DND-41 (cell line): Measurements from ENCODE around the gene CARNS1.

ENCODE experiments used
- ATAC-seq: fragments of 200-7000 bp; cut with Tn5 transposase; 3 replicates; pipeline ENCODE4 v1.9.1; 2021; ENCODE audit warnings: low read depth; ENCODE audit not compliant: insufficient read depth
- DNase-seq: peaks from one replicate; pipeline ENCODE4 v3.0.0-alpha.2; 2020
- H2AFZ ChIP-seq: 2 replicates; pipeline ENCODE4 v1.6.0; 2012; ENCODE audit warnings: low read depth, low read length
- H3K27ac ChIP-seq: 2 replicates; pipeline ENCODE4 v1.5.1; 2012; ENCODE audit warnings: low read length, inconsistent platforms
- H3K27me3 ChIP-seq: fragments of 200-600 bp; sonication (generic); 2 replicates; pipeline ENCODE4 v1.6.0; 2012; ENCODE audit warnings: low read length, mild to moderate bottlenecking, inconsistent platforms; ENCODE audit not compliant: insufficient read depth, poor library complexity
- H3K36me3 ChIP-seq: 2 replicates; pipeline ENCODE4 v1.5.1; 2012; ENCODE audit warnings: low read length, inconsistent platforms; ENCODE audit not compliant: insufficient read depth
- H3K4me1 ChIP-seq: 2 replicates; pipeline ENCODE4 v1.5.1; 2012; ENCODE audit warnings: mild to moderate bottlenecking, low read length; ENCODE audit not compliant: insufficient read depth
- H3K4me2 ChIP-seq: 2 replicates; pipeline ENCODE4 v1.6.0; 2012; ENCODE audit warnings: mild to moderate bottlenecking, moderate library complexity, low read length, inconsistent platforms; ENCODE audit not compliant: insufficient read depth
- H3K4me3 ChIP-seq, 2 experiments: fragments of 200-600 bp in 1 of 2; shearing (Covaris generic) in 1 of 2; 2 replicates each; pipeline ENCODE4 v1.5.1; 2012 to 2016; ENCODE audit warnings: inconsistent platforms in 2 of 2, low read length in 2 of 2, mild to moderate bottlenecking in 2 of 2, low read depth in 1 of 2, moderate library complexity in 1 of 2
- H3K79me2 ChIP-seq: 2 replicates; pipeline ENCODE4 v1.6.0; 2012; ENCODE audit warnings: low read length, inconsistent platforms; ENCODE audit not compliant: insufficient read depth
- H3K9ac ChIP-seq: 2 replicates; pipeline ENCODE4 v1.6.0; 2012; ENCODE audit warnings: low read depth, mild to moderate bottlenecking, inconsistent platforms, low read length, moderate library complexity
- H3K9me3 ChIP-seq: 2 replicates; pipeline ENCODE4 v1.5.1; 2012; ENCODE audit warnings: low read length, moderate library complexity, mild to moderate bottlenecking, inconsistent platforms; ENCODE audit not compliant: insufficient read depth, severe bottlenecking
- H4K20me1 ChIP-seq: 2 replicates; pipeline ENCODE4 v1.6.0; 2012; ENCODE audit warnings: low read length; ENCODE audit not compliant: insufficient read depth
- CTCF ChIP-seq: IDR thresholded peaks from 2 replicates; pipeline ENCODE4 v1.5.1; 2012; ENCODE audit warnings: borderline replicate concordance, low read length, moderate library complexity, mild to moderate bottlenecking; ENCODE audit not compliant: poor library complexity, severe bottlenecking; ENCODE audit errors: extremely low read depth
- EZH2 ChIP-seq: IDR thresholded peaks from 3 replicates; pipeline ENCODE4 v1.6.1; 2012; ENCODE audit warnings: borderline replicate concordance, low read depth, mild to moderate bottlenecking, moderate library complexity, low read length, inconsistent platforms; ENCODE audit not compliant: severe bottlenecking

CARNS1 gene

DNA sequence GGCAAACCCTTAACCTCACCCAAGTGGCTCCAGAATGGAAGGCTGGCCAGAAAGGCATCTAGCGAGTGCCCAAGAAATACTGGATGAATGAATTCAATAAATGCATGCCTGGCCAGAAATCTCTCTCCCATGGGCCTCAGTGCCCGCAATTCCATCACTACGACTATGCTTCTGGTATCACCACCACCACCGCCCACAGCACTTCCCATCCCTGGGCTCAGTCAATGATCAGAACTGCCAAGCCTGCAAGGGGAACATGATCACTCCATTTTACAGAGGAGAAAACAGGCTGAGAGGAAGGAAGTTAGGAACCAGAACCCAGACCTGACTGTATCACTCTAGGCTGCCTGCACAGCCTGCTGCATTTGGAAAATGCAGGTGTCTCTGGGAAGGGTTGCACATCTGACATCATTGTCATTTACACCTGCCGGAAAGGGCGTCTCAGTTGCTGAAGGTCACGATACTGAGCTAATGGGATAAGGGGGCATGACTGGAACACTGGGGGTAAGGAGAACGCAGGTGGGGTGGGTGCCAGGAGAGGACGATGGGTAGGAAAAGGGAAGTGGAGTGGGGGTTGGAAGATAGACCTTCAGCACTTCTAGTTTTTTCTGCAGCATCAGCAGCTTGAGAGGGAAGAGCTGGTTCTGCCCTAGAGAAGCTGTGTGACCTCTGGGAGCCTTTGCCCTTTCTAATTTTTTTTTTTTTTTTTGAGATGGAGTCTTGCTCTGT is 33.8 kb downstream of the CARNS1 start:
- Histone ChIP-seq H4K20me1 (no peaks in the 10 kb centered on the region), H3K36me3 (no peaks in the 10 kb centered on the region), H3K4me2 (no peak overlapping the region), H3K4me1 (peaks cover 14% of the 10 kb centered on the region), H3K27ac (no peak overlapping the region), H3K27me3 (no peaks in the 10 kb centered on the region), H3K79me2 (peaks cover 6% of the 10 kb centered on the region; the same call in 1 of the 2 replicates), H3K9me3 (no peaks in the 10 kb centered on the region), H2AFZ (no peak overlapping the region), H3K4me3 (no peak overlapping the region), H3K9ac (no peak overlapping the region)
- no peak for TF ChIP-seq EZH2
- TF ChIP-seq CTCF: no peak
- ATAC-seq (no peak), DNase-seq (no peak)

DNA sequence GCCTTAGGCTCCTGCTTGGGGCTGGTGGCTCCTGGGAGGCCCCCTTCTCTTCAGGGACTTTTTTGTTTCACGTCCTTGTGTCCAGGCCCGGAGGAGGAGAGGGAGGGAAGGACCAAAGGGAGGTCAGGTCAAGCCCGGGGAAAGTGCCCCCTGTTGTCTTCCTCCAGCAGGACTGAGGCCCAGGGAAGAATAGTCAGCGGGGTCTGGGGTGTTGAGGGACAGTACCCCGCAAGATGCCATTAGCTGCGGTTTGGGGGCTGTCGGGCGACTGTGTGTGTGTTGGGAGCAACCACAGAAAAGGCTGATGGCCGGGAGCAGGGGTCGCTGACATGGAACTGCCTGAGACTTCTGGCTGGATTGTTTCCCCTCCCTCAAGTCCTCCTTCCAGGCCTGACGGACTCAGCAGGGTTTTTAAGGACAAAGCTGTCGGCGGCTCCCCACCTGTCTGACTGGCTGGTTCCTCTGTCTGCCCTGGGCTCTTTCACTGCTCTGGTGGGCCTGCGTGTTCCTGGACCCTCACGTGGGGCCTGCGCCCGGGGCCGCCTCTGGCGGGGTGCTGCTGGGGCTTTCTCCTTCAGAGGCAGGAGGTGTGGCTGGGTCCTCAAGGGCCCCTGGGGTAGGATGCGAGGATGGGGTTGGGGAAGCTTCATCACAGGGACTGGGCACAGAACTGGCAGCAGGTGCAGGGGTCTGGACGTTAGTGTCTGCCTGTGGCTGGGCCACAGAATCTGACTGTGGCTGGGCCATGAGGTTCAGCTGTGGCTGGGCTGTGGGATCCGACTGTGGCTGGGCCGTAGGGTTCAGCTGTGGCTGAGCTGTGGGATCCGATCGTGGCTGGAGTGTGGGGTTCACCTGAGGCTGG is 35.5 kb downstream of the CARNS1 start:
- Histone ChIP-seq H3K79me2 (no peaks in the 10 kb centered on the region), H3K9ac (no peak overlapping the region), H3K4me1 (no peaks in the 10 kb centered on the region), H3K36me3 (no peaks in the 10 kb centered on the region), H4K20me1 (no peaks in the 10 kb centered on the region), H3K27ac (no peak overlapping the region), H3K27me3 (no peaks in the 10 kb centered on the region), H3K4me2 (no peak overlapping the region), H3K9me3 (no peaks in the 10 kb centered on the region), H2AFZ (no peak overlapping the region), H3K4me3 (no peak overlapping the region)
- ATAC-seq: no peak
- no peak for DNase-seq
- no peak for TF ChIP-seq EZH2
- TF ChIP-seq CTCF: no peak

- Histone ChIP-seq H3K4me3 (no peak overlapping the region), H3K4me2 (no peak overlapping the region), H3K9ac (no peak overlapping the region), H3K27ac (no peak overlapping the region), H3K36me3 (no peaks in the 10 kb centered on the region), H3K4me1 (no peaks in the 10 kb centered on the region), H3K27me3 (no peaks in the 10 kb centered on the region), H3K9me3 (no peaks in the 10 kb centered on the region), H2AFZ (no peak overlapping the region), H4K20me1 (no peaks in the 10 kb centered on the region), H3K79me2 (no peaks in the 10 kb centered on the region)
- TF ChIP-seq CTCF: no peak
- no peak for TF ChIP-seq EZH2
- DNase-seq (no peak), ATAC-seq (no peak)
These were observed 36.1 kb downstream of the CARNS1 start for GRCh38 chr11:67451658-67451976.
